ENCODE results near the gene LBHD1. TPM values are rescaled to one million over a fixed set of nuclear protein-coding genes. Genes with fewer than 3 reads are reported as not detected.
A peak's percentile ranks its signal among the peaks of the same experiment; 100 is the strongest.
"Not testable (repeated sequence)": the region's sequence is repeated elsewhere in the genome, so short reads cannot be mapped to it uniquely, and the experiment has no call there.

Gene LBHD1
- total RNA-seq, 2 experiments from 2014 or later: 12.0 to 12.9 TPM

DNA sequence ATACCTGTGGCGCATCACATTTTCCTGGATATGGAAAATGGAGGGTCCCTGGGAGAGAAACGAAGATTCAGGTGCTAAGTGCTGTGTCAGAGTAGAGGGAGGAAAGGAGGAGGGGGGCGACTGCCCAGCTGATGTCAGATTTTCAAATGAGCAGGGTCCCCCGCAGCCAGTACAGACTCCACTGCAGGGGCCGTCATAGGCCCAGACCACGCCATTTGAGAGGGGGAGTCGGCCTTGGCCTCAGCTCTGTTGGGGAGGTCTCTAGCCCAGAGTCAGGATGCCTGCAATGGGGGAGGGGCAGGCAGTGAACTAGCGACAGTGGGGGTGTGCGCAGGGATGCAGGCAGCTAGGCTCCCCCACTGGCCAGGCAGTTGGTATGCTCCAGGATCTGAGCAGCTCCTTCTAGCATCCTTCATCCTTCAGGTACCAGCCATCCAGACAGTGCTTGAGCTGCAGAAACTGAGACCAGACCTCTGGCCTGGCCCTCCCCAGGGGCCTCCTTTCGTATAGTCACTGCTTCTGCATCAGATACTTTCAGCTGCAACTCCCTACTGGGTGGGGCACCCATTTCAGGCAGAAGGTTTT lies 35.3 kb upstream of the LBHD1 start, which contains the start of the genes BSCL2 and GNG3:
Gene BSCL2 (minus strand): TSS at position 148 of the 585 bp plus-strand sequence. CDS start 229 bp downstream, outside the sequence.
Gene GNG3 (plus strand): TSS at position 400 of the 585 bp plus-strand sequence. CDS start 620 bp downstream, outside the sequence.
- intact Hi-C loops (cut with micrococcal nuclease): no loop called here
- H3K4me1 Mint-ChIP-seq (ENCODE audit: low read depth): peaks cover 47% of the 10 kb centered on the region
- H3K36me3 Mint-ChIP-seq (ENCODE audit: low read depth): peaks cover 42% of the 10 kb centered on the region

DNA sequence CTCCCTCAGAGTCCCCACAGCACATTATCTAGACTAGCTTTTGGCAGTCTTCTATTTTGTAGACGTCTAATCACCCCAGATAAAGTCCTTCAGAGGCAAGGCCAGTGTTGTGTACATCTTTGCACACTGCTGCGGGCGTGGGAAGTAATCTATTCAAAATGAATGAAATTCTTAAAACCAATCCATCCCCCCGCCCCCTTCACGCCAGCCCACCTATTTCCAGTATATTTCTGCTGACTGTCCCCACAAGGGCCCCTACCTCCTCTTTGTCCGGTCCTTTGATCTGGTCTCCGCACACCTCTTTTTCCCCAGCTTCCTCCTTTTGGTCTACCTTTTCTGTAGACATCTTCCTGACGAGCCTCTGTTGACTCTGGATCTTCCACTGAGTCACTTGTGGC lies 34.8 kb upstream of the LBHD1 start:
- H3K4me3 Mint-ChIP-seq: peak overlapping the region; percentile 84
- DNase-seq: no peak
- intact Hi-C loops (cut with micrococcal nuclease): no loop called here
- H3K36me3 Mint-ChIP-seq (ENCODE audit: low read depth): peaks cover 42% of the 10 kb centered on the region
- H3K9me3 Mint-ChIP-seq: no peaks in the 10 kb centered on the region
- peaks cover 45% of the 10 kb centered on the region for H3K4me1 Mint-ChIP-seq (ENCODE audit: low read depth)
- no peaks in the 10 kb centered on the region for H3K27me3 Mint-ChIP-seq
- no peak for ATAC-seq
- ChIA-PET CTCF (interaction anchor here (1.2 to 2.9 kb wide), 6 partner anchors 12 to 282 kb away, joined by 3 to 12 read pairs (median 7); partner anchors contain the start of genes ROM1, TMEM179B and ZBTB3), POLR2A (interaction anchor here (0.9 to 6.3 kb wide), 15 partner anchors 8 to 154 kb away, joined by 3 to 41 read pairs (median 5); partner anchors contain the start of genes HNRNPUL2, INTS5, LBHD1 and TTC9C)
- TF ChIP-seq, protein P1, sequence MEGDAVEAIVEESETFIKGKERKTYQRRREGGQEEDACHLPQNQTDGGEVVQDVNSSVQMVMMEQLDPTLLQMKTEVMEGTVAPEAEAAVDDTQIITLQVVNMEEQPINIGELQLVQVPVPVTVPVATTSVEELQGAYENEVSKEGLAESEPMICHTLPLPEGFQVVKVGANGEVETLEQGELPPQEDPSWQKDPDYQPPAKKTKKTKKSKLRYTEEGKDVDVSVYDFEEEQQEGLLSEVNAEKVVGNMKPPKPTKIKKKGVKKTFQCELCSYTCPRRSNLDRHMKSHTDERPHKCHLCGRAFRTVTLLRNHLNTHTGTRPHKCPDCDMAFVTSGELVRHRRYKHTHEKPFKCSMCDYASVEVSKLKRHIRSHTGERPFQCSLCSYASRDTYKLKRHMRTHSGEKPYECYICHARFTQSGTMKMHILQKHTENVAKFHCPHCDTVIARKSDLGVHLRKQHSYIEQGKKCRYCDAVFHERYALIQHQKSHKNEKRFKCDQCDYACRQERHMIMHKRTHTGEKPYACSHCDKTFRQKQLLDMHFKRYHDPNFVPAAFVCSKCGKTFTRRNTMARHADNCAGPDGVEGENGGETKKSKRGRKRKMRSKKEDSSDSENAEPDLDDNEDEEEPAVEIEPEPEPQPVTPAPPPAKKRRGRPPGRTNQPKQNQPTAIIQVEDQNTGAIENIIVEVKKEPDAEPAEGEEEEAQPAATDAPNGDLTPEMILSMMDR (IDR thresholded peaks at IDR 0.05): no peak
- H3K27ac Mint-ChIP-seq: peak overlapping the region; percentile 7

More for the DNA sequence above, 35.3 kb upstream of the LBHD1 start, which contains the start of the genes BSCL2 and GNG3:
- no peaks in the 10 kb centered on the region for H3K27me3 Mint-ChIP-seq
- ChIA-PET POLR2A (interaction anchor here (0.9 to 6.3 kb wide), 16 partner anchors 8 to 174 kb away, joined by 3 to 41 read pairs (median 5); partner anchors contain the start of genes HNRNPUL2, INTS5, LBHD1 and MTA2), CTCF (interaction anchor here (0.6 to 2.9 kb wide), 9 partner anchors 13 to 312 kb away, joined by 3 to 13 read pairs (median 5); partner anchors contain the start of genes HNRNPUL2, ROM1, TMEM179B and TTC9C)
- no peak for ATAC-seq
- TF ChIP-seq, protein P1 (IDR thresholded peaks at IDR 0.05): no peak
- H3K9me3 Mint-ChIP-seq: no peaks in the 10 kb centered on the region
- peak within 1 kb of the TSS; percentile 99 for H3K27ac Mint-ChIP-seq
- peak within 1 kb of the TSS; percentile 91 for H3K4me3 Mint-ChIP-seq
- peak; percentile 21 for DNase-seq

DNA sequence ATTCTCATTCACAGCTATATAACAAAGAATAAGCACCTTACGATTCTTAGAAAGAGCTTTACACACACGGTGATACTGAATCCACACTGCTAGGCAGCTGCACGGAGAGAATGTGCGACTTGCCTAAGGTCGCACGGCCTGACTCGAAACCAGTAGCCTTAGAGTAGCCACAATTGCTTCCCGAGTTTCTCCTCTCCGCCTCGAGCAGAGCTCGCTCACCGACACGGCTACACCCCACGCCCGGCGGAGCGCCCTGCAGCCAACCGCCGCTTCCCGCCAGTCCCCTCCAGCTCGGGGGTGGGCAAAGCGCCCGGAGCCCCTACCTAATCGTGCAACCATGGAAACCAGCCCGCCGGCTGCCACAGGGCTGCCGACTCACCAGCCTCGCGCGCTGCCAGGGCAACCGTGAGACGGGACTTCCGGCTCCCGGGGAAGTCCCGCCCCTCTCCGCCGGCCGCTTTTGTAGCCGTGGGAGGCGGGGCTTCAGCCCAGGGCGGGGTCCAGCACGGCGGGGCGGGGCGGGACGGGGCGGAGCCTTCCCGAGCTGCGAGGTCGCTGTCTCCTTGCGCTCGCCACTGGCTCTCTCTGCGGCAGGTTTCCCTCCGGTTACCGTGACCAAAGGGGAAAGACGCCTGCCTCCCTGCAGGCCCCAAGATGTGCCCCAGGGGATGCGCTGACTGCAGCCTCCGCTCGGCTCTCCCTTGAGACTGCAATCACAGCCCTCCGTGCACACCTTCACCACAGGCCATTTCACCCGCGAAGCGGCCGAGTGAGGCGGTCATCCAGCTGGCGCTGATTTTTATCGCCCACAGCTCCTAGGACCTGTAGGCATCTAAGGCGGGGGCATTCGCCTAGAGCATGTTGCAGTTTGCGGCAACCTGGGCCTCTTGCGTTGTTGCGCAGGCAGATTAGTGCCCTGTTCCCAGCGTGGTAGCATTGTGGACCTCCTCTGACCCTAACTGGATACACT lies 34.1 kb upstream of the LBHD1 start:
- Mint-ChIP-seq H3K27ac (peak overlapping the region; percentile 77), H3K27me3 (no peaks in the 10 kb centered on the region), H3K9me3 (no peaks in the 10 kb centered on the region), H3K4me3 (peak overlapping the region; percentile 84), H3K36me3 (ENCODE audit: low read depth) (peaks cover 45% of the 10 kb centered on the region), H3K4me1 (ENCODE audit: low read depth) (peaks cover 43% of the 10 kb centered on the region)
- POLR2A ChIA-PET: interaction anchor here (0.7 to 6.3 kb wide), 17 partner anchors 9 to 175 kb away, joined by 3 to 41 read pairs (median 4); partner anchors contain the start of genes INTS5, LBHD1, SLC3A2 and TMEM223
- CTCF ChIA-PET: interaction anchor here (0.7 to 2.9 kb wide), 8 partner anchors 12 to 282 kb away, joined by 3 to 12 read pairs (median 5); partner anchors contain the start of genes C11orf98, CSKMT, TMEM179B and ZBTB3
- ATAC-seq (peak; percentile 77), DNase-seq (peak; percentile 97)
- intact Hi-C loops (cut with micrococcal nuclease): no loop called here
- TF ChIP-seq, protein P1 (IDR thresholded peaks at IDR 0.05): no peak

DNA sequence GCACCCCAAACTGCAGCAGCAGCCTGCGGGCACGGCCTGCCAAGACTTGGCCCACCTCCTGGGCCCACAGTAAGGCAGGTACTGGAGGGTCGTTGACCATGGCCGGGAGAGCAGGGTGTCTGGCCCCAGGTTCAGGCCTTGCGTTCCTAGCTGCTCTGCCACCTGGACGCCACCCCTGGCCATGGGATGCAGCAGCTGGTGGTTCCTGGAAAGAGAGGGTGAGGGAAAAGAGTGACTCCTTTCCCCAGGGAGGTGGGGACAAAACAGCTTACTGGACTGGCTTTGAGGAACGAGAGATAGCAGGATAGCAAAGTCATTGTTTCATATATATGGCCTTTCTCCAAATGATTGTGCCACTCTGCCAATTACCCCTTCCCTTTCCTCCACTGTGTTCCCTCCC lies 33.3 kb upstream of the LBHD1 start:
- CTCF ChIA-PET: interaction anchor here (0.9 to 2.9 kb wide), 7 partner anchors 11 to 281 kb away, joined by 3 to 12 read pairs (median 7); partner anchors contain the start of genes C11orf98, CSKMT and TMEM179B
- H3K4me3 Mint-ChIP-seq: peak overlapping the region; percentile 84
- no peaks in the 10 kb centered on the region for H3K9me3 Mint-ChIP-seq
- peaks cover 39% of the 10 kb centered on the region for H3K36me3 Mint-ChIP-seq (ENCODE audit: low read depth)
- H3K4me1 Mint-ChIP-seq (ENCODE audit: low read depth): peaks cover 39% of the 10 kb centered on the region
- DNase-seq (no peak), ATAC-seq (no peak)
- TF ChIP-seq, protein P1 (IDR thresholded peaks at IDR 0.05): no peak
- intact Hi-C loops (cut with micrococcal nuclease): no loop called here
- H3K27ac Mint-ChIP-seq: peak overlapping the region; percentile 77
- POLR2A ChIA-PET: interaction anchor here (0.7 to 6.3 kb wide), 14 partner anchors 8 to 176 kb away, joined by 3 to 41 read pairs (median 4); partner anchors contain the start of genes LBHD1, SLC3A2, TMEM223 and TUT1
- no peaks in the 10 kb centered on the region for H3K27me3 Mint-ChIP-seq

DNA sequence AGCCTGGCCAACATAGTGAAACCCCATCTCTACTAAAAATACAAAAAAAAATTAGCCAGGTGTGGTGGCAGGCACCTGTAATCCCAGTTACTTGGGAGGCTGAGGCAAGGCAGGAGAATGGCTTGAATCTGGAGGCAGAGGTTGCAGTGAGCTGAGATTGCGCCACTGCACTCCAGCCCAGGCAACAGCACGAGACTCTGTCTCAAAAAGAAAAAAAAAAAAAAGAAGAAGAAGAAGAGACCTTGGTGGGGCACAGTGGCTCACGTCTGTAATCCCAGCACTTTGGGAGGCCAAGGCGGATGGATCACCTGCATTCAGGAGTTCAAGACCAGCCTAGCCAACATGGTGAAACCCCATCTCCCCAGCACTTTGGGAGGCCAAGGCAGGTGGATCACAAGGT lies 31.9 kb upstream of the LBHD1 start:
- ChIA-PET POLR2A (interaction anchor here (1.4 to 1.8 kb wide), 2 partner anchors 40 to 137 kb away, joined by 4 to 5 read pairs; partner anchors contain the start of gene C11orf98), CTCF (interaction anchor here (0.6 to 2.5 kb wide), 2 partner anchors 10 to 24 kb away, joined by 3 to 16 read pairs; no protein-coding TSS in a partner anchor)
- peaks cover 32% of the 10 kb centered on the region for H3K4me1 Mint-ChIP-seq (ENCODE audit: low read depth)
- H3K9me3 Mint-ChIP-seq; intact Hi-C loops (cut with micrococcal nuclease); ATAC-seq; H3K27me3 Mint-ChIP-seq; H3K4me3 Mint-ChIP-seq; H3K27ac Mint-ChIP-seq; DNase-seq: not testable (repeated sequence)
- peaks cover 32% of the 10 kb centered on the region for H3K36me3 Mint-ChIP-seq (ENCODE audit: low read depth)

Measured in activated CD8-positive, alpha-beta T cell treated with anti-CD3 and anti-CD28 coated beads for 36 hours (primary cell).